Fibroblast of lung (primary cell): ENCODE measurements around the gene TRPC4AP. TPM values are rescaled to one million over a fixed set of nuclear protein-coding genes. Genes with fewer than 3 reads are reported as not detected.
A peak's percentile ranks its signal among the peaks of the same experiment; 100 is the strongest.

Experiments used
- DNase-seq, 2 donors: peaks; one replicate each; pipeline versions ENCODE4 v3.0.0 to v3.0.0-alpha.2; 2010; ENCODE audit warnings: low read depth in 2 of 2
- H2AFZ ChIP-seq: 2 replicates; pipeline ENCODE4 v1.5.1; 2012; ENCODE audit warnings: low read length, control low read depth, inconsistent platforms
- H3K27ac ChIP-seq: 2 replicates; pipeline ENCODE4 v1.5.1; 2011; ENCODE audit warnings: low read length, control low read depth; ENCODE audit not compliant: insufficient read depth
- H3K27me3 ChIP-seq: 2 replicates; pipeline ENCODE4 v1.5.1; 2011; ENCODE audit warnings: mild to moderate bottlenecking, low read length; ENCODE audit not compliant: control insufficient read depth, insufficient read depth
- H3K36me3 ChIP-seq: 2 replicates; pipeline ENCODE4 v1.5.1; 2011; ENCODE audit warnings: low read length; ENCODE audit not compliant: control insufficient read depth, insufficient read depth
- H3K4me1 ChIP-seq: 2 replicates; pipeline ENCODE4 v1.5.1; 2011; ENCODE audit warnings: low read length; ENCODE audit not compliant: control insufficient read depth, insufficient read depth; ENCODE audit errors: extremely low read depth
- H3K4me2 ChIP-seq: 2 replicates; pipeline ENCODE4 v1.5.1; 2011; ENCODE audit warnings: low read length, control low read depth; ENCODE audit not compliant: insufficient read depth; ENCODE audit errors: extremely low read depth
- H3K4me3 ChIP-seq, 4 experiments: fragments of 200-600 bp in 1 of 4; sonication (generic) in 1 of 4; replicated peaks in 1 of 4; 2 replicates each; pipeline ENCODE4 v1.5.1; 2011 to 2016; ENCODE audit warnings: low read length in 4 of 4, low read depth in 3 of 4, mild to moderate bottlenecking in 3 of 4, control low read depth in 2 of 4, inconsistent platforms in 1 of 4, mixed read lengths in 1 of 4; ENCODE audit not compliant: insufficient read depth in 1 of 4; ENCODE audit errors: control extremely low read depth in 1 of 4
- H3K79me2 ChIP-seq: 2 replicates; pipeline ENCODE4 v1.5.1; 2012; ENCODE audit warnings: mild to moderate bottlenecking, low read length, inconsistent platforms; ENCODE audit not compliant: control insufficient read depth, insufficient read depth
- H3K9ac ChIP-seq: 2 replicates; pipeline ENCODE4 v1.5.1; 2011; ENCODE audit warnings: mild to moderate bottlenecking, low read length, control low read depth; ENCODE audit not compliant: insufficient read depth
- H3K9me3 ChIP-seq: 2 replicates; pipeline ENCODE4 v1.5.1; 2012; ENCODE audit warnings: low read depth, low read length; ENCODE audit not compliant: control insufficient read depth, insufficient read depth
- H4K20me1 ChIP-seq: 2 replicates; pipeline ENCODE4 v1.5.1; 2011; ENCODE audit warnings: low read length; ENCODE audit not compliant: control insufficient read depth, insufficient read depth; ENCODE audit errors: extremely low read depth
- EZH2 ChIP-seq: IDR thresholded peaks from 2 replicates; pipeline ENCODE4 v1.5.1; 2012; ENCODE audit warnings: low read length, control low read depth, mild to moderate bottlenecking; ENCODE audit errors: missing control alignments
- polyA plus RNA-seq, 2 donors: library from polyadenylated mRNA; depleted of rRNA in 1 of 2; stranded (reverse) in 1 of 2; unstranded in 1 of 2; fragments of >200 nt; gene quantifications; 2 replicates each; pipeline ENCODE4 v1.2.1, GENCODE V29; 2011 to 2012; ENCODE audit warnings: missing spikeins in 1 of 2
- total RNA-seq: library from RNA; depleted of rRNA; stranded (reverse); fragments of >200 nt; gene quantifications from 2 replicates; pipeline ENCODE4 v1.2.1, GENCODE V29; 2014
- TF ChIP-seq, protein P1 (sequence below), 2 donors: IDR thresholded peaks in 1 of 2; conservative IDR thresholded peaks in 1 of 2; 1 replicate in 1 of 2; 2 replicates in 1 of 2; pipeline ENCODE4 v1.5.1; 2011 to 2012; ENCODE audit warnings: low read length in 2 of 2, control low read depth in 1 of 2, inconsistent platforms in 1 of 2, low read depth in 1 of 2, mild to moderate bottlenecking in 1 of 2

Gene TRPC4AP
- total and polyA plus RNA-seq, 2 donors (not counting 1 experiment from before 2014, with no cell fraction given) = 63.1 to 89.7 TPM

DNA sequence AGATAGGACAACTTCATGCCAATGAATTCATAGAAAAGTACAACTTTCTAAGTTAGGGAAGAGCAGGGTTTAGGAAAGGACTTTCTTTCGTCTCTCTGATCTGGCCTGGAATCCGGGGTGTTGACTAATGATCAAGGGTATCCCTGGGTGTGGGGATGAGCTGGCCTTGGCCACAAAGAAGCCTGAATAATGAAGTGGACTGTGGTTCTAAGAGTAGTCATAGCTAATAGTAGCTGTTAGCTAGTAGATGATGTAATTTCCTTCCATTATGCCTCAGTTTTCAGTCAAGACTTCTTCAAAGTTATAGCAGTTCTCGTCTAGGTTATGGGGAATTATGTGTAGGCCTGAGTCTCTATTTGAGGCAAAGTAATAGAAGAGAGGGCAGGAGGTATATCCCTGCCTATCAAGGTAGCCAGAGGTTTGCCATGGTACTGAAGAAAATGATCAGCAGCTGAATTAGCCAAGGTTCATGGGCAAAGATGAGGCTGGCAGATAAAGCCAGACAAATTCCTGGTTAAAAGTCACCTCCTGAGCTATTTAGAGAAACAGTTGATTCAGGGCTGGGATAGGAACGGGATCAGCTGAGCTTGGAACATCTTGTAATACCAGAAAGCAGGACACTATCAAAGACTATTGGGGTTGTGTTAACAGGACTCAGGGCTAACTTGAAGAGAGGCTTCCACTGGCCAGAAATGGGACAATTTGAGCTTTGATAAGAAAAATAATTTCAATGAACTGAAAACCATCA lies 18.7 kb upstream of the TRPC4AP start:
- Histone ChIP-seq H3K4me1 (peaks cover 5% of the 10 kb centered on the region), H3K36me3 (no peaks in the 10 kb centered on the region), H4K20me1 (no peaks in the 10 kb centered on the region), H3K9me3 (no peaks in the 10 kb centered on the region), H3K27me3 (no peaks in the 10 kb centered on the region), H3K4me3 (no peak overlapping the region), H3K4me2 (no peak overlapping the region), H3K27ac (peak overlapping the region; percentile 22), H3K79me2 (no peaks in the 10 kb centered on the region), H2AFZ (no peak overlapping the region), H3K9ac (no peak overlapping the region)
- TF ChIP-seq, protein P1, sequence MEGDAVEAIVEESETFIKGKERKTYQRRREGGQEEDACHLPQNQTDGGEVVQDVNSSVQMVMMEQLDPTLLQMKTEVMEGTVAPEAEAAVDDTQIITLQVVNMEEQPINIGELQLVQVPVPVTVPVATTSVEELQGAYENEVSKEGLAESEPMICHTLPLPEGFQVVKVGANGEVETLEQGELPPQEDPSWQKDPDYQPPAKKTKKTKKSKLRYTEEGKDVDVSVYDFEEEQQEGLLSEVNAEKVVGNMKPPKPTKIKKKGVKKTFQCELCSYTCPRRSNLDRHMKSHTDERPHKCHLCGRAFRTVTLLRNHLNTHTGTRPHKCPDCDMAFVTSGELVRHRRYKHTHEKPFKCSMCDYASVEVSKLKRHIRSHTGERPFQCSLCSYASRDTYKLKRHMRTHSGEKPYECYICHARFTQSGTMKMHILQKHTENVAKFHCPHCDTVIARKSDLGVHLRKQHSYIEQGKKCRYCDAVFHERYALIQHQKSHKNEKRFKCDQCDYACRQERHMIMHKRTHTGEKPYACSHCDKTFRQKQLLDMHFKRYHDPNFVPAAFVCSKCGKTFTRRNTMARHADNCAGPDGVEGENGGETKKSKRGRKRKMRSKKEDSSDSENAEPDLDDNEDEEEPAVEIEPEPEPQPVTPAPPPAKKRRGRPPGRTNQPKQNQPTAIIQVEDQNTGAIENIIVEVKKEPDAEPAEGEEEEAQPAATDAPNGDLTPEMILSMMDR (conservative IDR thresholded peaks at IDR 0.05 in 1 of 2, IDR thresholded peaks at IDR 0.05 in 1 of 2; ENCODE audit: low read depth in 1 of 2, low read length in 2 of 2) = no peak
- TF ChIP-seq EZH2 = no peak
- DNase-seq = peak; percentile 45 to 93

DNA sequence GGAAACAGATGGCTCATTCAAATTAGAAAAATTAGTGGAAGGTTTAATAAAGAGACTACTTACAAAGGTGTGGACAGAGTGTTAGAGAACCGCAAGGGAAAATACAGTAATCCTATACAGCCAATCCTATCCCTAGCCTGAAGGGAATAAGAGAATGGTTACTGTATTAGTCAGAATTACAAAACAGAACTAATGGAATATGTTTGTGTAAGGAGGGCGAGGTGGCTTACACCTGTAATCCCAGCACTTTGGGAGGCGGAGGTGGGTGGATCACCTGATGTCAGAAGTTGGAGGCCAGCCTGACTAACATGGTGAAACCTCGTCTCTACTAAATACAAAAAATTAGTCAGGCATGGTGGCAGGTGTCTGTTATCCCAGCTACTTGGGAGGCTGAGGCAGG lies 16.3 kb upstream of the TRPC4AP start:
- H3K4me2 ChIP-seq = no peak overlapping the region
- no peak overlapping the region for H3K9ac ChIP-seq
- H4K20me1 ChIP-seq = no peaks in the 10 kb centered on the region
- no peaks in the 10 kb centered on the region for H3K79me2 ChIP-seq
- no peak overlapping the region for H3K27ac ChIP-seq
- no peaks in the 10 kb centered on the region for H3K27me3 ChIP-seq
- no peak overlapping the region for H2AFZ ChIP-seq
- TF ChIP-seq EZH2 = no peak
- TF ChIP-seq, protein P1 (conservative IDR thresholded peaks at IDR 0.05 in 1 of 2, IDR thresholded peaks at IDR 0.05 in 1 of 2; ENCODE audit: low read depth in 1 of 2, low read length in 2 of 2) = no peak
- H3K36me3 ChIP-seq = no peaks in the 10 kb centered on the region
- no peak overlapping the region for H3K4me3 ChIP-seq
- no peak for DNase-seq
- H3K9me3 ChIP-seq = no peaks in the 10 kb centered on the region
- peaks cover 2% of the 10 kb centered on the region for H3K4me1 ChIP-seq

DNA sequence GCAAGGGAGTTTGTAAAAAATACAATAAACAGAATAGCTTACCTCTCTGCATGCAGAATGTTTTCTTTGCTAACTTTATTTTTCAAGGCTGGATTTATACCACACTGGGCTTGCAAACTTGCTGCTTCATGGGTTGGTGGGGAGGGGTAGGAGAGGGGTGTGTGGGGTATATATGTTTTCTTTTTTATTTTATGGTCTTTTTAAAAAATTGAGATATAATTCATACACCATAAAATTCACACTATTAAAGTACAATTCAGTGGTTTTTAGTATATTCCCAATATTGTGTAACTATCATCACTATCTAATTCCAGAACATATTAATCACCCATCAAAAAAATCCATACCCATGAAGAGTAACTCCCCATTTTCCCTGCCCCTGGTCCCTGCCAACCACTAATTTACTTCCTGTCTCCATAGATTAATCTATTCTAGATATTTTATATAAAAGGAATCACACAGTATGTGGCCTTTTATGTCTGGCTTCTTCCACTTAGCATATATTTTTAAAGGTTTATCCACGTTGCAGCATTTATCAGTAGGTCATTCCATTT lies 14.3 kb upstream of the TRPC4AP start:
- H3K27ac ChIP-seq = no peak overlapping the region
- no peaks in the 10 kb centered on the region for H4K20me1 ChIP-seq
- no peaks in the 10 kb centered on the region for H3K27me3 ChIP-seq
- TF ChIP-seq, protein P1 (conservative IDR thresholded peaks at IDR 0.05 in 1 of 2, IDR thresholded peaks at IDR 0.05 in 1 of 2; ENCODE audit: low read depth in 1 of 2, low read length in 2 of 2) = no peak
- TF ChIP-seq EZH2 = no peak
- H3K36me3 ChIP-seq = no peaks in the 10 kb centered on the region
- no peaks in the 10 kb centered on the region for H3K79me2 ChIP-seq
- no peak for DNase-seq
- peaks cover 2% of the 10 kb centered on the region for H3K4me1 ChIP-seq
- no peak overlapping the region for H3K9ac ChIP-seq
- H3K4me3 ChIP-seq = no peak overlapping the region
- H3K9me3 ChIP-seq = no peaks in the 10 kb centered on the region
- no peak overlapping the region for H2AFZ ChIP-seq
- H3K4me2 ChIP-seq = no peak overlapping the region
